Endothelial cell of umbilical vein (primary cell): ENCODE results near the gene PLXDC2. TPM values are rescaled to one million over a fixed set of nuclear protein-coding genes. Genes with fewer than 3 reads are reported as not detected.

Source experiments
- BruUV-seq: library from RNA; stranded (reverse); fragments of 400-500 nt; replicated peaks from 2 replicates; lab custom pipeline; 2021; lab: Mats Ljungman, UMichigan
- CTCF ChIA-PET: fragments of 300-600, 350-600 bp; sonication (Branson Sonifier 250); formaldehyde crosslinking; loops from one replicate; lab custom pipeline; 2021; ENCODE audit warnings: antibody characterized with exemption, inconsistent platforms; lab: Charles Lee
- POLR2A ChIA-PET: fragments of 300-600, 350-600 bp; sonication (Branson Sonifier 250); formaldehyde crosslinking; loops from one replicate; lab custom pipeline; 2021; ENCODE audit warnings: antibody characterized with exemption, inconsistent platforms; lab: Charles Lee
- DNase-seq: peaks from one replicate; pipeline ENCODE4 v3.0.0-alpha.2; 2011; ENCODE audit warnings: low read depth, low spot score
- FAIRE-seq: peaks from 2 replicates; lab custom pipeline; 2011; peaks lifted over from hg19 to GRCh38; lab: Jason Lieb, UNC
- H2AFZ ChIP-seq: 2 replicates; pipeline ENCODE4 v1.6.0; 2012; ENCODE audit warnings: low read depth, low read length, control low read depth, inconsistent platforms
- H3K27ac ChIP-seq: 2 replicates; pipeline ENCODE4 v1.5.1; 2011; ENCODE audit warnings: low read depth, mild to moderate bottlenecking, control low read depth, low read length, moderate library complexity; ENCODE audit not compliant: insufficient read depth
- H3K27me3 ChIP-seq, 2 experiments: 2 replicates each; pipeline versions ENCODE4 v1.6.0 to v1.6.1; 2011; ENCODE audit warnings: low read length in 2 of 2, mixed read lengths in 1 of 2; ENCODE audit not compliant: control insufficient read depth in 2 of 2, insufficient read depth in 2 of 2
- H3K36me3 ChIP-seq, 2 experiments: 2 replicates in 1 of 2; 3 replicates in 1 of 2; pipeline ENCODE4 v1.5.1; 2011; ENCODE audit warnings: low read length in 2 of 2, mild to moderate bottlenecking in 1 of 2, moderate library complexity in 1 of 2; ENCODE audit not compliant: control insufficient read depth in 2 of 2, insufficient read depth in 2 of 2; ENCODE audit errors: extremely low read depth in 1 of 2
- H3K4me1 ChIP-seq: 3 replicates; pipeline ENCODE4 v1.5.1; 2011; ENCODE audit warnings: mild to moderate bottlenecking, low read length; ENCODE audit not compliant: control insufficient read depth, insufficient read depth; ENCODE audit errors: extremely low read depth
- H3K4me2 ChIP-seq: 2 replicates; pipeline ENCODE4 v1.6.1; 2011; ENCODE audit warnings: low read length, control low read depth, mixed read lengths; ENCODE audit not compliant: insufficient read depth
- H3K4me3 ChIP-seq, 3 experiments: fragments of 200-600 bp in 1 of 3; sonication (generic), shearing (Covaris generic) in 1 of 3; replicated peaks in 1 of 3; 2 replicates each; pipeline ENCODE4 v1.5.1; 2011 to 2016; ENCODE audit warnings: control low read depth in 3 of 3, low read length in 3 of 3, mild to moderate bottlenecking in 2 of 3, inconsistent platforms in 1 of 3, low read depth in 1 of 3, moderate library complexity in 1 of 3; ENCODE audit not compliant: insufficient read depth in 1 of 3
- H3K79me2 ChIP-seq: 2 replicates; pipeline ENCODE4 v1.6.0; 2012; ENCODE audit warnings: low read length, inconsistent platforms; ENCODE audit not compliant: control insufficient read depth, insufficient read depth
- H3K9ac ChIP-seq: replicated peaks from 2 replicates; pipeline ENCODE3; 2011; ENCODE audit warnings: low read length, control low read depth; ENCODE audit not compliant: insufficient read depth; ENCODE audit errors: extremely low read depth
- H3K9me1 ChIP-seq: replicated peaks from 3 replicates; pipeline ENCODE4 v1.6.0; 2011; ENCODE audit warnings: mild to moderate bottlenecking, low read length; ENCODE audit not compliant: control insufficient read depth, insufficient read depth; ENCODE audit errors: extremely low read depth
- H3K9me3 ChIP-seq: replicated peaks from 2 replicates; pipeline ENCODE4 v1.5.1; 2012; ENCODE audit warnings: low read length, inconsistent platforms; ENCODE audit not compliant: control insufficient read depth, insufficient read depth
- H4K20me1 ChIP-seq: replicated peaks from 2 replicates; pipeline ENCODE3; 2011; ENCODE audit warnings: mild to moderate bottlenecking, low read length; ENCODE audit not compliant: control insufficient read depth, insufficient read depth; ENCODE audit errors: extremely low read depth
- EZH2 ChIP-seq: IDR thresholded peaks from 2 replicates; pipeline ENCODE4 v1.6.1; 2012; ENCODE audit warnings: borderline replicate concordance, low read depth, mild to moderate bottlenecking, moderate library complexity, low read length, inconsistent platforms; ENCODE audit not compliant: severe bottlenecking
- FOS ChIP-seq: IDR thresholded peaks from 2 replicates; pipeline ENCODE4 v1.6.1; 2011; ENCODE audit warnings: mild to moderate bottlenecking, low read length, moderate library complexity, borderline replicate concordance; ENCODE audit not compliant: insufficient read depth
- GATA2 ChIP-seq: IDR thresholded peaks from 2 replicates; pipeline ENCODE4 v1.7.0; 2011; ENCODE audit warnings: low read depth, mild to moderate bottlenecking, moderate library complexity, mixed read lengths, low read length; ENCODE audit not compliant: insufficient read length, insufficient read depth
- JUN ChIP-seq: IDR thresholded peaks from 2 replicates; pipeline ENCODE4 v1.6.1; 2011; ENCODE audit warnings: borderline replicate concordance, low read depth; ENCODE audit not compliant: insufficient read length, insufficient read depth
- MYC ChIP-seq: IDR thresholded peaks from one replicate; pipeline ENCODE4 v1.6.1; 2011; ENCODE audit warnings: mild to moderate bottlenecking, low read depth, low read length
- POLR2A ChIP-seq: IDR thresholded peaks from 2 replicates; pipeline ENCODE4 v1.6.1; 2012; ENCODE audit warnings: low read depth, mild to moderate bottlenecking, control low read depth, low read length
- POLR2AphosphoS5 ChIP-seq: IDR thresholded peaks from 2 replicates; pipeline ENCODE4 v1.6.1; 2012; ENCODE audit warnings: low read depth, mild to moderate bottlenecking, control low read depth, low read length, moderate library complexity; ENCODE audit not compliant: insufficient read depth
- dilution Hi-C: fragments of 300-500 bp; cut with MboI; formaldehyde crosslinking; loops from one replicate; pipeline ENCODE4 v1.15.0; 2019; ENCODE audit warnings: low sequenced_read_pairs; ENCODE audit not compliant: extremely low pct_ligation_motif_present
- intact Hi-C: fragments of 100-400 bp; cut with micrococcal nuclease; formaldehyde crosslinking; loops from one replicate; pipeline ENCODE4 v1.10.0; 2022
- polyA plus RNA-seq, 4 experiments: library from polyadenylated mRNA; depleted of rRNA in 3 of 4; stranded (reverse) in 3 of 4; unstranded in 1 of 4; fragments of >200 nt; gene quantifications; 2 replicates each; pipeline versions ENCODE4 v1.2.1 to v1.2.3, GENCODE V29; 2011 to 2012; ENCODE audit warnings: missing spikeins in 1 of 4
- total RNA-seq: library from RNA; stranded (reverse); gene quantifications from 2 replicates; pipeline ENCODE4 v1.2.3, GENCODE V29; 2021
- TF ChIP-seq, protein P1 (sequence below): IDR thresholded peaks from 2 replicates; pipeline ENCODE4 v1.6.1; 2011; ENCODE audit not compliant: insufficient read depth, insufficient read length
- TF ChIP-seq, protein P2 (sequence below), 2 donors: IDR thresholded peaks; 1 replicate in 1 of 2; 2 replicates in 1 of 2; pipeline ENCODE4 v1.5.1; 2011; ENCODE audit warnings: low read length in 2 of 2, mild to moderate bottlenecking in 2 of 2, moderate library complexity in 2 of 2, control low read depth in 1 of 2, inconsistent platforms in 1 of 2, low read depth in 1 of 2; ENCODE audit not compliant: insufficient read depth in 1 of 2; ENCODE audit errors: extremely low read depth in 1 of 2

The PLXDC2 gene
- total and polyA plus RNA-seq, 2 donors (not counting 3 experiments of a cell fraction or from before 2014, with no cell fraction given): 0.32 to 1.2 TPM

DNA sequence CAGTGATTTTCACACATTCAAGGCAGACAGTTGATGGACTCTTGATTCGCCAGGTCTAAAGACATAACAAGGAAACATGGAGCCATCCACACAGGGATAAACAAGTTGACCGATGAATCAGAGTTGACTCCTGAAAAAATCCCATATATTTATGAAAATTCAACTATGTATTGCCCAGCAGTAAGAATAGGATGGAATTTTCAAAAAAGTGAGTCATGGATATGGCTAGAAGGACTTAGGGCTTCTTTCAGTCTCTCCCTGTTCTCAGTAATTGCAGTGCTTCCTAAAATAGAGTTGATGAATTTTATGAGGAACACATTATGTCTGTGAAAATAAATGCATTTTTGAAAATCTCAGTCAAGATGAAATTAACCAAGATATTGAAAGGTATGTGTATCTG lies 301.2 kb downstream of the PLXDC2 start:
- H2AFZ ChIP-seq: no peak overlapping the region
- no peak overlapping the region for H3K9ac ChIP-seq
- H3K36me3 ChIP-seq: no peaks in the 10 kb centered on the region
- peaks cover 2% of the 10 kb centered on the region for H3K9me3 ChIP-seq
- no peaks in the 10 kb centered on the region for H3K27me3 ChIP-seq
- H3K4me1 ChIP-seq: no peaks in the 10 kb centered on the region
- no peak overlapping the region for H3K27ac ChIP-seq
- no TSS peak for BruUV-seq
- dilution Hi-C loops: no loop called here
- no peak for FAIRE-seq
- no peak overlapping the region for H3K4me2 ChIP-seq
- ChIA-PET CTCF (no interaction called here), POLR2A (no interaction called here)
- no peak for DNase-seq
- no peak overlapping the region for H3K4me3 ChIP-seq
- no peak for TF ChIP-seq POLR2AphosphoS5
- no peak for TF ChIP-seq MYC
- TF ChIP-seq GATA2: no peak
- TF ChIP-seq, protein P1, sequence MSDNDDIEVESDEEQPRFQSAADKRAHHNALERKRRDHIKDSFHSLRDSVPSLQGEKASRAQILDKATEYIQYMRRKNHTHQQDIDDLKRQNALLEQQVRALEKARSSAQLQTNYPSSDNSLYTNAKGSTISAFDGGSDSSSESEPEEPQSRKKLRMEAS: no peak
- TF ChIP-seq POLR2A: no peak
- TF ChIP-seq EZH2: no peak
- TF ChIP-seq, protein P2, sequence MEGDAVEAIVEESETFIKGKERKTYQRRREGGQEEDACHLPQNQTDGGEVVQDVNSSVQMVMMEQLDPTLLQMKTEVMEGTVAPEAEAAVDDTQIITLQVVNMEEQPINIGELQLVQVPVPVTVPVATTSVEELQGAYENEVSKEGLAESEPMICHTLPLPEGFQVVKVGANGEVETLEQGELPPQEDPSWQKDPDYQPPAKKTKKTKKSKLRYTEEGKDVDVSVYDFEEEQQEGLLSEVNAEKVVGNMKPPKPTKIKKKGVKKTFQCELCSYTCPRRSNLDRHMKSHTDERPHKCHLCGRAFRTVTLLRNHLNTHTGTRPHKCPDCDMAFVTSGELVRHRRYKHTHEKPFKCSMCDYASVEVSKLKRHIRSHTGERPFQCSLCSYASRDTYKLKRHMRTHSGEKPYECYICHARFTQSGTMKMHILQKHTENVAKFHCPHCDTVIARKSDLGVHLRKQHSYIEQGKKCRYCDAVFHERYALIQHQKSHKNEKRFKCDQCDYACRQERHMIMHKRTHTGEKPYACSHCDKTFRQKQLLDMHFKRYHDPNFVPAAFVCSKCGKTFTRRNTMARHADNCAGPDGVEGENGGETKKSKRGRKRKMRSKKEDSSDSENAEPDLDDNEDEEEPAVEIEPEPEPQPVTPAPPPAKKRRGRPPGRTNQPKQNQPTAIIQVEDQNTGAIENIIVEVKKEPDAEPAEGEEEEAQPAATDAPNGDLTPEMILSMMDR (IDR thresholded peaks at IDR 0.05; ENCODE audit: extremely low read depth in 1 of 2, insufficient read depth in 1 of 2, low read depth in 1 of 2, low read length in 2 of 2): no peak
- no peak for TF ChIP-seq JUN
- no peak for TF ChIP-seq FOS
- H3K79me2 ChIP-seq: no peaks in the 10 kb centered on the region
- intact Hi-C loops: no loop called here
- no peaks in the 10 kb centered on the region for H3K9me1 ChIP-seq
- H4K20me1 ChIP-seq: no peaks in the 10 kb centered on the region
